Measurements from ENCODE around the gene ANKRD1.

ANKRD1 gene

DNA sequence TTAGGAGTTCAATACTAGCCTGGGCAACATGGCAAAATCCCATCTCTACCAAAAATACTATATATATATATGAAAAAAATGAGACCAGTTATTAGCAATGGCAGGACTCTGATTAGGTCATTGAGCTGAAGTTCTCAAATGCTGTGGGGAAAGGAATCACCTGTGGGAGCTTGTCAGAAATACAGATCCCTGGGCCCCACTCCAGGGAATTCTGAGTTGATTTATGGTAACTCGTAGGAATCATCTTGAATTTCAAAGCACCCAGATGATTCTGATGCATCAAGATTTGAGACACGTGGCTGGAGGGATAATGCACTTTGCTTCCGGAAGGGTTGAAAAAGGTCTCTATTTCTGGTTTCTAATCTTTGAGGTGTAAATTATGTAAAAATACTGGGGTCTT, 1.0 kb upstream of the ANKRD1 start:
- no peak overlapping the region for H3K9ac ChIP-seq (ENCODE audit: low read length)
- no peaks in the 10 kb centered on the region for H3K36me3 ChIP-seq (replicated peaks; ENCODE audit: low read depth, low read length)

DNA sequence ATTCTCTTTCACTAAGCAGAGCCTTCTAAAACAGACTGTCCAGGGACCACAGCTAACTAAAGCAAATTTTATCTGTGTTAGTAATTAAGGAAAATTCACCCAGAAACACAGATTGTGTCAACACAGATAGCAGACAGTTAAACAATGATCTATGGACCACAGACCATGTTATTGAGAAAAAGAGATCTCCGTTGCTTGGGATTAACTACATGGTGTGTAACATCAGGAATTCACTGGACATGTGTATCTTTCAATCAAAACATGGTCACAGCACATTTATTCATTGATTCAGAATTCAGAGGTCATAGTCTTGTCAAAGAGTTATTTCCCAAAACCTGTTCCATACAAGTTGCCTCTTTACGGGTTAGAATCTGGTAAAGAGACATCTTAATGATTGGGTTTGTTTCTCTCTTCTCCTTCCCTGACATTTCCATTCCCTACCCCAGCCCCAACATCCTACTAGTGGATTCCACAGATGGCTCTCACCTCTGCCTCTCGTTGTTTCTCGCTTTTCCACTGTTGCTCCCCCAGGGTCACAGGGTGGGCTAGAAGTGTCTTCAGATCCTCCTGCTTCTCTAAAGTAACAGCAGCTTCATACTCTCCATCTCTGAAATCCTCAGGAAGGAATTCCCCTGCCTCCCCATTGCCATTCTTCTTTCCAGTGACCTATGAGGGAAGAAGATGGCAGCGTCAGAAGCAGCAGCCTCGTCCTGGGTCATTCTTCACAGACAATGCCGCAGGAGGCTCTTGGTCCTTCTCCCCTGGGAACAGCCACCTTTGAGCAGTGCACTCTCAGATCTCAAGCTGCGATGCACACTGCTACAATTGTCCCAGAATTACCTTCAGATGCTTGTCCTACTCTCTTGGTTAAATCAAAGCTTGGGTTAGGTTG, 958 bp downstream of the ANKRD1 start:
- Histone ChIP-seq H3K4me1 (ENCODE audit: low read length) (peaks cover 4% of the 10 kb centered on the region), H2AFZ (ENCODE audit: low read depth, low read length) (no peak overlapping the region), H3K4me3 (ENCODE audit: low read length) (no peak overlapping the region), H3K27ac (ENCODE audit: low read length) (no peak overlapping the region), H3K9ac (ENCODE audit: low read length) (no peak overlapping the region), H3K9me3 (ENCODE audit: insufficient read depth, low read length) (no peaks in the 10 kb centered on the region), H3K79me2 (ENCODE audit: low read length) (no peaks in the 10 kb centered on the region), H3K4me2 (ENCODE audit: low read length) (no peak overlapping the region), H3K36me3 (replicated peaks; ENCODE audit: low read depth, low read length) (no peaks in the 10 kb centered on the region), H4K20me1 (ENCODE audit: insufficient read depth, low read length) (no peaks in the 10 kb centered on the region), H3K27me3 (ENCODE audit: low read depth, low read length) (no peaks in the 10 kb centered on the region)
- no peak for TF ChIP-seq EZH2phosphoT487 (IDR thresholded peaks at IDR 0.05; ENCODE audit: low read depth)
- TF ChIP-seq, protein P1, sequence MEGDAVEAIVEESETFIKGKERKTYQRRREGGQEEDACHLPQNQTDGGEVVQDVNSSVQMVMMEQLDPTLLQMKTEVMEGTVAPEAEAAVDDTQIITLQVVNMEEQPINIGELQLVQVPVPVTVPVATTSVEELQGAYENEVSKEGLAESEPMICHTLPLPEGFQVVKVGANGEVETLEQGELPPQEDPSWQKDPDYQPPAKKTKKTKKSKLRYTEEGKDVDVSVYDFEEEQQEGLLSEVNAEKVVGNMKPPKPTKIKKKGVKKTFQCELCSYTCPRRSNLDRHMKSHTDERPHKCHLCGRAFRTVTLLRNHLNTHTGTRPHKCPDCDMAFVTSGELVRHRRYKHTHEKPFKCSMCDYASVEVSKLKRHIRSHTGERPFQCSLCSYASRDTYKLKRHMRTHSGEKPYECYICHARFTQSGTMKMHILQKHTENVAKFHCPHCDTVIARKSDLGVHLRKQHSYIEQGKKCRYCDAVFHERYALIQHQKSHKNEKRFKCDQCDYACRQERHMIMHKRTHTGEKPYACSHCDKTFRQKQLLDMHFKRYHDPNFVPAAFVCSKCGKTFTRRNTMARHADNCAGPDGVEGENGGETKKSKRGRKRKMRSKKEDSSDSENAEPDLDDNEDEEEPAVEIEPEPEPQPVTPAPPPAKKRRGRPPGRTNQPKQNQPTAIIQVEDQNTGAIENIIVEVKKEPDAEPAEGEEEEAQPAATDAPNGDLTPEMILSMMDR (IDR thresholded peaks at IDR 0.05; ENCODE audit: low read depth, low read length), result no peak

More for the DNA sequence above, 1.0 kb upstream of the ANKRD1 start:
- H3K4me1 ChIP-seq (ENCODE audit: low read length), result no peaks in the 10 kb centered on the region
- no peaks in the 10 kb centered on the region for H3K79me2 ChIP-seq (ENCODE audit: low read length)
- H3K9me3 ChIP-seq (ENCODE audit: insufficient read depth, low read length), result no peaks in the 10 kb centered on the region
- H3K4me3 ChIP-seq (ENCODE audit: low read length), result no peak overlapping the region
- no peak overlapping the region for H2AFZ ChIP-seq (ENCODE audit: low read depth, low read length)
- H3K4me2 ChIP-seq (ENCODE audit: low read length), result no peak overlapping the region
- no peak overlapping the region for H3K27ac ChIP-seq (ENCODE audit: low read length)
- H4K20me1 ChIP-seq (ENCODE audit: insufficient read depth, low read length), result no peaks in the 10 kb centered on the region
- no peaks in the 10 kb centered on the region for H3K27me3 ChIP-seq (ENCODE audit: low read depth, low read length)
- TF ChIP-seq, protein P1 (IDR thresholded peaks at IDR 0.05; ENCODE audit: low read depth, low read length), result no peak
- TF ChIP-seq EZH2phosphoT487 (IDR thresholded peaks at IDR 0.05; ENCODE audit: low read depth), result no peak

DNA sequence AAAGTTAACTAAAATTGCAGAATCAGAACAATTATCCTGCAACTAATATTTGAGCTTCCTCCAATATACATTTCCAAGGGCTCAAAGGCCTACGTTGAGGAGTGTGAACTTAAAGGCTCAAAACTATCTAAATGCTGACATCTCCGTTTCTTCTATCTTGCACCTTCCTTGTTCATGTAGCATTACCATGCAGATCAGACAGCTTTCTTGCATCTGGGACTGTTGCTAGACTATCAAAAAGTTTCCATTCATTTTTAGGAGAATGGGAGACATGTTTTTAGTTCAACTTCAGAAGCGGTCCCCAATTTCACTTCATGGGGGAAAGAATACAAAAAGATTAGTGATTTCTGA, 2.9 kb downstream of the ANKRD1 start:
- H3K9me3 ChIP-seq (ENCODE audit: insufficient read depth, low read length), result no peaks in the 10 kb centered on the region
- H3K27ac ChIP-seq (ENCODE audit: low read length), result no peak overlapping the region
- no peak overlapping the region for H3K4me3 ChIP-seq (ENCODE audit: low read length)
- TF ChIP-seq EZH2phosphoT487 (IDR thresholded peaks at IDR 0.05; ENCODE audit: low read depth), result no peak
- TF ChIP-seq, protein P1 (IDR thresholded peaks at IDR 0.05; ENCODE audit: low read depth, low read length), result no peak
- H3K9ac ChIP-seq (ENCODE audit: low read length), result no peak overlapping the region
- no peaks in the 10 kb centered on the region for H3K79me2 ChIP-seq (ENCODE audit: low read length)
- H3K4me2 ChIP-seq (ENCODE audit: low read length), result no peak overlapping the region
- H4K20me1 ChIP-seq (ENCODE audit: insufficient read depth, low read length), result no peaks in the 10 kb centered on the region
- H3K36me3 ChIP-seq (replicated peaks; ENCODE audit: low read depth, low read length), result peaks cover 3% of the 10 kb centered on the region
- H3K4me1 ChIP-seq (ENCODE audit: low read length), result peaks cover 19% of the 10 kb centered on the region
- no peak overlapping the region for H2AFZ ChIP-seq (ENCODE audit: low read depth, low read length)
- no peaks in the 10 kb centered on the region for H3K27me3 ChIP-seq (ENCODE audit: low read depth, low read length)

DNA sequence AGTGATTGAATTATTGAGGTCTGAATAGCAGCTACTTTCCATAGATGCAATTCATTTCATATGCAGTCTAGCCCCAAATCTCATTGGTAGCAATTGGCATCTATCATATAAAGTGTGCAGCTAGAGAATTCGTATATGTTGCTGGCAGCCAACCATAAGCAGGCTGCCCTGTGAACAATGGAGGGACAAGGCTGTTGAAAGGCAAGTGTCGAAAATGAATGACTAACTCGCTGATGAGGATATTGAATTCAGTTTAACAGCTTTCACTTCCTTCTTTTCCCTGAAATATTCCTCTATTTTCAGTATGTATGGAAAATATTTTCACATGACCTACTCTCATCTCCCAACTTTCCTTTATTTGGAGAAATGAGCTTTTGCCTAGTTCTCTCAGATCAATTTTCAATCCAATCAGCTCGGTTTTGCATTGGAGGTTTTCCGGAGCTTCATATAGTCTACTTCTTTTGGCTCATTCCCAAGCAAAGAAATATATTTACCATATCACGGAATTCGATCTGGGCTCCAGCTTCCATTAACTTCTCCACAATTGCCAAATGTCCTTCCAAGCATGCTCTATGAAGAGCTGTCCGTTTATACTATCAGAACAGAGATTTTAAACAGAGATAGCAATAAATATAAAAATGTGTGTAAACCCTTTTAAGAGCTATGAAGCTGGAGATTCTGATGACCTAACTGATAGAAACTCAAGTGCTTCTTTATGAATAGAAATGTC, 3.5 kb downstream of the ANKRD1 start:
- Histone ChIP-seq H3K27me3 (ENCODE audit: low read depth, low read length) (no peaks in the 10 kb centered on the region), H3K4me2 (ENCODE audit: low read length) (no peak overlapping the region), H3K4me1 (ENCODE audit: low read length) (peaks cover 24% of the 10 kb centered on the region), H3K36me3 (replicated peaks; ENCODE audit: low read depth, low read length) (peaks cover 4% of the 10 kb centered on the region), H3K9ac (ENCODE audit: low read length) (no peak overlapping the region), H3K79me2 (ENCODE audit: low read length) (no peaks in the 10 kb centered on the region), H2AFZ (ENCODE audit: low read depth, low read length) (no peak overlapping the region), H3K4me3 (ENCODE audit: low read length) (no peak overlapping the region), H4K20me1 (ENCODE audit: insufficient read depth, low read length) (no peaks in the 10 kb centered on the region), H3K9me3 (ENCODE audit: insufficient read depth, low read length) (no peaks in the 10 kb centered on the region), H3K27ac (ENCODE audit: low read length) (no peak overlapping the region)
- TF ChIP-seq, protein P1 (IDR thresholded peaks at IDR 0.05; ENCODE audit: low read depth, low read length), result no peak
- TF ChIP-seq EZH2phosphoT487 (IDR thresholded peaks at IDR 0.05; ENCODE audit: low read depth), result no peak

Data from OCI-LY3 (cell line).